OCI-LY7 (cell line): Measurements from ENCODE around the gene ALK. TPM values are rescaled to one million over a fixed set of nuclear protein-coding genes. Genes with fewer than 3 reads are reported as not detected.

Experiments
- BruUV-seq: library from RNA; stranded (reverse); fragments of 400-500 nt; replicated peaks from 2 replicates; lab custom pipeline; 2021; lab: Mats Ljungman, UMichigan
- CTCF ChIA-PET: fragments of 300-600 bp; sonication (Branson Sonifier 250); formaldehyde crosslinking; loops from one replicate; lab custom pipeline; 2022; ENCODE audit warnings: antibody characterized with exemption; ENCODE audit not compliant: unreplicated experiment; lab: Charles Lee
- POLR2A ChIA-PET: fragments of 300-600 bp; sonication (Branson Sonifier 250); formaldehyde crosslinking; loops from one replicate; lab custom pipeline; 2022; ENCODE audit warnings: antibody characterized with exemption; lab: Charles Lee
- DNase-seq: peaks from one replicate; pipeline ENCODE4 v3.0.0-alpha.2; 2015; ENCODE audit warnings: low spot score
- H2AFZ ChIP-seq: fragments of 200-600 bp; sonication (generic), shearing (Covaris generic); 2 replicates; pipeline ENCODE4 v1.6.1; 2014; ENCODE audit warnings: mild to moderate bottlenecking, antibody characterized with exemption, low read length, moderate library complexity
- H3K27ac ChIP-seq: fragments of 200-600 bp; sonication (generic); 2 replicates; pipeline ENCODE4 v1.5.1; 2014; ENCODE audit warnings: mixed run types, low read depth, mild to moderate bottlenecking, moderate library complexity, low read length, inconsistent platforms; ENCODE audit not compliant: poor library complexity, severe bottlenecking
- H3K36me3 ChIP-seq: fragments of 200-600 bp; sonication (generic); 2 replicates; pipeline ENCODE4 v1.6.1; 2014; ENCODE audit warnings: mild to moderate bottlenecking, antibody characterized with exemption, low read length, moderate library complexity, mixed read lengths; ENCODE audit not compliant: insufficient read depth
- H3K4me1 ChIP-seq: fragments of 200-600 bp; sonication (generic); 2 replicates; pipeline ENCODE4 v1.5.1; 2014; ENCODE audit warnings: mild to moderate bottlenecking, low read length; ENCODE audit not compliant: insufficient read depth, poor library complexity, severe bottlenecking
- H3K4me2 ChIP-seq: fragments of 200-600 bp; sonication (generic); 2 replicates; pipeline ENCODE4 v1.6.1; 2014; ENCODE audit warnings: mild to moderate bottlenecking, low read length
- H3K4me3 ChIP-seq: fragments of 200-600 bp; sonication (generic); 2 replicates; pipeline ENCODE4 v1.5.1; 2014; ENCODE audit warnings: mild to moderate bottlenecking, low read depth, low read length; ENCODE audit not compliant: poor library complexity, severe bottlenecking
- H3K79me2 ChIP-seq: fragments of 200-600 bp; sonication (generic); 2 replicates; pipeline ENCODE4 v1.6.1; 2016; ENCODE audit warnings: low read depth, mild to moderate bottlenecking, low read length, moderate library complexity, mixed read lengths; ENCODE audit not compliant: insufficient read depth
- H3K9me2 ChIP-seq: fragments of 200-600 bp; sonication (generic); 2 replicates; pipeline ENCODE4 v1.6.1; 2016; ENCODE audit warnings: mild to moderate bottlenecking, low read length, mixed read lengths; ENCODE audit not compliant: insufficient read depth
- H3K9me3 ChIP-seq: fragments of 200-600 bp; sonication (generic); 2 replicates; pipeline ENCODE4 v1.6.1; 2014; ENCODE audit warnings: mild to moderate bottlenecking, mixed run types, low read length, mixed read lengths
- H4K20me1 ChIP-seq: fragments of 200-600 bp; sonication (generic); 2 replicates; pipeline ENCODE4 v1.6.1; 2014; ENCODE audit warnings: mild to moderate bottlenecking, antibody characterized with exemption, low read length, moderate library complexity, mixed read lengths; ENCODE audit not compliant: insufficient read depth
- CTCF ChIP-seq: fragments of 200-600 bp; sonication (generic); conservative IDR thresholded peaks from 2 replicates; pipeline ENCODE4 v1.5.1; 2014; ENCODE audit warnings: mild to moderate bottlenecking, antibody characterized with exemption, low read length, moderate library complexity, mixed read lengths
- EZH2phosphoT487 ChIP-seq: fragments of 200-600 bp; sonication (generic); IDR thresholded peaks from 2 replicates; pipeline ENCODE4 v1.6.1; 2018; ENCODE audit warnings: low read depth, borderline replicate concordance, mild to moderate bottlenecking, mixed run types, antibody characterized with exemption, low read length, moderate library complexity, mixed read lengths
- intact Hi-C: fragments of 100-400 bp; cut with micrococcal nuclease; formaldehyde crosslinking; loops from one replicate; pipeline ENCODE4 v1.10.0; 2022; ENCODE audit not compliant: unreplicated experiment
- total RNA-seq, 2 experiments: library from RNA; depleted of rRNA in 1 of 2; stranded (reverse); fragments of >200 nt in 1 of 2; shearing (Covaris generic) in 1 of 2; gene quantifications; 2 replicates each; pipeline ENCODE4 v1.2.3, GENCODE V29; 2014 to 2022

The ALK gene
- total RNA-seq, 2 experiments from 2014 or later: 0.09 TPM; not detected in 1

- Histone ChIP-seq H3K27ac (no peak overlapping the region), H3K9me3 (no peaks in the 10 kb centered on the region), H4K20me1 (no peaks in the 10 kb centered on the region), H3K36me3 (no peaks in the 10 kb centered on the region), H3K4me3 (no peak overlapping the region), H3K4me2 (no peak overlapping the region), H3K9me2 (no peaks in the 10 kb centered on the region), H3K79me2 (no peaks in the 10 kb centered on the region), H3K4me1 (no peaks in the 10 kb centered on the region), H2AFZ (no peak overlapping the region)
- DNase-seq: no peak
- TF ChIP-seq CTCF (no peak), EZH2phosphoT487 (no peak)
- ChIA-PET CTCF (no interaction called here), POLR2A (no interaction called here)
- BruUV-seq: no TSS peak
- intact Hi-C loops: no loop called here
Observed at GRCh38 chr2:29951576-29951975, 30.2 kb upstream of the ALK start.

- H3K79me2 ChIP-seq: no peaks in the 10 kb centered on the region
- no peak overlapping the region for H3K4me3 ChIP-seq
- no peak overlapping the region for H3K4me2 ChIP-seq
- ChIA-PET CTCF (no interaction called here), POLR2A (interaction anchor here (0.6 kb wide), 1 partner anchor 183 kb away, joined by 3 read pairs; no protein-coding TSS in a partner anchor)
- H3K9me2 ChIP-seq: no peaks in the 10 kb centered on the region
- intact Hi-C loops: no loop called here
- no peak for DNase-seq
- H4K20me1 ChIP-seq: no peaks in the 10 kb centered on the region
- TF ChIP-seq EZH2phosphoT487 (no peak), CTCF (no peak)
- BruUV-seq: no TSS peak
- H3K36me3 ChIP-seq: no peaks in the 10 kb centered on the region
- H3K27ac ChIP-seq: no peak overlapping the region
- no peak overlapping the region for H2AFZ ChIP-seq
- H3K9me3 ChIP-seq: no peaks in the 10 kb centered on the region
- H3K4me1 ChIP-seq: no peaks in the 10 kb centered on the region
Observed at GRCh38 chr2:29950481-29950880, 29.1 kb upstream of the ALK start.

GRCh38 chr2:29949042-29949441, 27.7 kb upstream of the ALK start:
- ChIA-PET POLR2A (interaction anchor here (0.6 kb wide), 1 partner anchor 1674 kb away, joined by 3 read pairs; no protein-coding TSS in a partner anchor), CTCF (no interaction called here)
- H3K27ac ChIP-seq: no peak overlapping the region
- no peaks in the 10 kb centered on the region for H3K9me3 ChIP-seq
- no peak overlapping the region for H2AFZ ChIP-seq
- H3K9me2 ChIP-seq: no peaks in the 10 kb centered on the region
- intact Hi-C loops: no loop called here
- no peak overlapping the region for H3K4me2 ChIP-seq
- BruUV-seq: no TSS peak
- H3K4me3 ChIP-seq: no peak overlapping the region
- no peak for DNase-seq
- no peaks in the 10 kb centered on the region for H3K36me3 ChIP-seq
- TF ChIP-seq EZH2phosphoT487 (no peak), CTCF (no peak)
- no peaks in the 10 kb centered on the region for H3K4me1 ChIP-seq
- no peaks in the 10 kb centered on the region for H3K79me2 ChIP-seq
- H4K20me1 ChIP-seq: no peaks in the 10 kb centered on the region
